K562 (cell line): ENCODE data around the gene ZNF502. TPM values are rescaled to one million over a fixed set of nuclear protein-coding genes. Genes with fewer than 3 reads are reported as not detected.

Experiments
- BRCA1 ChIP-seq, 2 experiments: fragments of 450-650 bp in 1 of 2; sonication (generic) in 1 of 2; formaldehyde crosslinking in 1 of 2; IDR thresholded peaks; 2 replicates each; pipeline versions ENCODE4 v1.5.0 to v1.6.1; 2017 to 2020; ENCODE audit warnings: mild to moderate bottlenecking in 1 of 2, missing genetic modification reagents in 1 of 2
- BRD4 ChIP-seq: fragments of 200-600 bp; sonication (generic); IDR thresholded peaks from 2 replicates; pipeline ENCODE4 v1.6.1; 2017; ENCODE audit warnings: inconsistent platforms
- CBX8 ChIP-seq: fragments of 200-600 bp; sonication (generic); IDR thresholded peaks from 2 replicates; pipeline ENCODE4 v1.6.1; 2012; ENCODE audit warnings: borderline replicate concordance, mixed run types, low read depth, mild to moderate bottlenecking, moderate library complexity, mixed read lengths, low read length, control low read depth, inconsistent platforms; ENCODE audit not compliant: poor library complexity, severe bottlenecking; ENCODE audit errors: extremely low read depth
- CTBP1 ChIP-seq: fragments of 450-650 bp; IDR thresholded peaks from 2 replicates; pipeline ENCODE4 v1.6.1; 2016; ENCODE audit warnings: borderline replicate concordance
- ESRRA ChIP-seq: fragments of 450-650 bp; IDR thresholded peaks from 2 replicates; pipeline ENCODE4 v1.6.1; 2014; ENCODE audit warnings: low read depth, mild to moderate bottlenecking, moderate library complexity, borderline replicate concordance
- HDAC6 ChIP-seq: IDR thresholded peaks from 2 replicates; pipeline ENCODE4 v1.6.1; 2012; ENCODE audit warnings: low read depth, mild to moderate bottlenecking, control low read depth, inconsistent platforms, low read length, moderate library complexity
- PHF21A ChIP-seq: fragments of 450-650 bp; IDR thresholded peaks from 2 replicates; pipeline ENCODE4 v1.6.1; 2017; ENCODE audit warnings: low read depth, borderline replicate concordance
- RBM22 ChIP-seq: fragments of 200-400 bp; formaldehyde crosslinking; IDR thresholded peaks from 2 replicates; pipeline ENCODE4 v1.6.1; 2018; ENCODE audit warnings: low read length, low read depth; ENCODE audit not compliant: poor library complexity, severe bottlenecking
- SMARCB1 ChIP-seq: IDR thresholded peaks from 2 replicates; pipeline ENCODE4 v1.6.1; 2011; ENCODE audit warnings: improper control_type of control experiment, low read depth; ENCODE audit not compliant: insufficient read length
- TBP ChIP-seq: optimal IDR thresholded peaks from 2 replicates; pipeline ENCODE3; 2011; ENCODE audit warnings: low read depth, low read length, improper control_type of control experiment
- TEAD4 ChIP-seq, 2 experiments: sonication (generic) in 1 of 2; formaldehyde crosslinking in 1 of 2; IDR thresholded peaks; 2 replicates each; pipeline versions ENCODE4 v1.6.1 to v1.8.0; 2012 to 2022; ENCODE audit warnings: borderline replicate concordance in 1 of 2, inconsistent platforms in 1 of 2, low read length in 1 of 2, mild to moderate bottlenecking in 1 of 2, missing genetic modification reagents in 1 of 2
- XRCC4 ChIP-seq: IDR thresholded peaks from one replicate; pipeline ENCODE4 v1.6.1; 2011; ENCODE audit not compliant: insufficient read depth, insufficient read length; ENCODE audit errors: extremely low read depth
- ZNF668 ChIP-seq: fragments of 250-450 bp; sonication (Bioruptor Pico); IDR thresholded peaks from 2 replicates; pipeline ENCODE4 v1.8.0; 2022; ENCODE audit warnings: mild to moderate bottlenecking, inconsistent platforms
- polyA plus RNA-seq, 8 experiments: library from polyadenylated mRNA; depleted of rRNA in 4 of 8; stranded (reverse) in 5 of 8; unstranded in 3 of 8; fragments of >200 nt; fragmentation: Nextera tagmentation in 2 of 8; fragmentation: Illumina TruSeq in 1 of 8; extraction: Ambion mirVana in 2 of 8; extraction: Trizol in 1 of 8; gene quantifications; 2 replicates each; pipeline versions ENCODE4 v1.2.1 to v1.2.3, GENCODE V29; 2011 to 2014; ENCODE audit warnings: inconsistent platforms in 1 of 8, missing spikeins in 1 of 8
- total RNA-seq, 7 experiments: library from RNA; depleted of rRNA in 6 of 7; stranded (reverse); fragments of >200 nt in 6 of 7; fragmentation: Illumina TruSeq in 2 of 7; extraction: Trizol in 2 of 7; gene quantifications; 2 replicates each; pipeline versions ENCODE4 v1.2.1 to v1.2.3, GENCODE V29; 2011 to 2021; ENCODE audit warnings: low replicate concordance in 1 of 7
- TF ChIP-seq, protein P1 (sequence below): sonication (generic); formaldehyde crosslinking; IDR thresholded peaks from 2 replicates; pipeline ENCODE4 v1.8.1; 2023; ENCODE audit warnings: mild to moderate bottlenecking, missing genetic modification reagents
- TF ChIP-seq, protein P2 (sequence below): IDR thresholded peaks from 2 replicates; pipeline ENCODE4 v1.6.1; 2012; ENCODE audit warnings: low read depth, low read length, improper control_type of control experiment, borderline replicate concordance
- TF ChIP-seq, protein P3 (sequence below), 2 experiments: fragments of 450-650 bp; conservative IDR thresholded peaks; 2 replicates each; pipeline ENCODE4 v1.6.1; 2017; ENCODE audit warnings: mild to moderate bottlenecking in 2 of 2, moderate library complexity in 2 of 2
- TF ChIP-seq, protein P4 (sequence below): fragments of 450-650 bp; IDR thresholded peaks from 2 replicates; pipeline ENCODE4 v1.6.1; 2014; ENCODE audit warnings: low read depth, mild to moderate bottlenecking, moderate library complexity, borderline replicate concordance

Gene ZNF502
- total and polyA plus RNA-seq, 9 of the 15 experiments (the other 6 are each of a cell fraction or from before 2014, with no cell fraction given), result 0.38 to 0.98 (median 0.67) TPM

DNA sequence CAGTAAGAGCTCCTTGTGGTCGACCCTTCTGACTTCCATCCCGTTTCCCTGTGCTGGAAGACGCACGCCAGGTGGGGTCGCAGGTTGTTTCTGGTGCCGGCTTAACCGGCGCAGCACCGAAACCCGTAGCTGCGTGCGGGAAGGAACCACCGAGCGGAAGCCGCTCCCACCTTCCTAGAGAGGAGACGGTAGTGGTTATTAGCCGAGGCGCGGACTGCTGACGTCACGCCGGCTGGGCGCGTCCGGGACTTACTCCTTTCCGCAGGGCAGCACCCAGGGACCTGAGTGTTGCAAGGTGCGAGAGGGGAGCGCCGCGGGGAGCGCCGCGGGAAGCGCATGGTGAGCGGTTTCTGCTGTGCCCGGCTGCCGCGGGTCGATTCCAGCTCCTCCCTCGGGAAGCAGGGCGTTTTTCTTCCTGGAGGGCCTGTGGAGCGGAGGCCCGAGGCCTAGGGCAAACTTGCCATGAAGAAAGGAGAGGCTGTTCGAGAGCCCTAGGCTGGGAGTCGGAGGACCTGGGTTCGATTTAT, 17.0 kb downstream of the ZNF502 start, which contains the start of gene ZNF501 (continued):
- TF ChIP-seq, protein P1, sequence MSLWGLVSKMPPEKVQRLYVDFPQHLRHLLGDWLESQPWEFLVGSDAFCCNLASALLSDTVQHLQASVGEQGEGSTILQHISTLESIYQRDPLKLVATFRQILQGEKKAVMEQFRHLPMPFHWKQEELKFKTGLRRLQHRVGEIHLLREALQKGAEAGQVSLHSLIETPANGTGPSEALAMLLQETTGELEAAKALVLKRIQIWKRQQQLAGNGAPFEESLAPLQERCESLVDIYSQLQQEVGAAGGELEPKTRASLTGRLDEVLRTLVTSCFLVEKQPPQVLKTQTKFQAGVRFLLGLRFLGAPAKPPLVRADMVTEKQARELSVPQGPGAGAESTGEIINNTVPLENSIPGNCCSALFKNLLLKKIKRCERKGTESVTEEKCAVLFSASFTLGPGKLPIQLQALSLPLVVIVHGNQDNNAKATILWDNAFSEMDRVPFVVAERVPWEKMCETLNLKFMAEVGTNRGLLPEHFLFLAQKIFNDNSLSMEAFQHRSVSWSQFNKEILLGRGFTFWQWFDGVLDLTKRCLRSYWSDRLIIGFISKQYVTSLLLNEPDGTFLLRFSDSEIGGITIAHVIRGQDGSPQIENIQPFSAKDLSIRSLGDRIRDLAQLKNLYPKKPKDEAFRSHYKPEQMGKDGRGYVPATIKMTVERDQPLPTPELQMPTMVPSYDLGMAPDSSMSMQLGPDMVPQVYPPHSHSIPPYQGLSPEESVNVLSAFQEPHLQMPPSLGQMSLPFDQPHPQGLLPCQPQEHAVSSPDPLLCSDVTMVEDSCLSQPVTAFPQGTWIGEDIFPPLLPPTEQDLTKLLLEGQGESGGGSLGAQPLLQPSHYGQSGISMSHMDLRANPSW (CRISPR knock-in tag), result no peak
- TF ChIP-seq CBX8 (no peak), BRD4 (peak; percentile 79; the same call in 1 of the 2 replicates), CTBP1 (peak; percentile 83; the same call in 1 of the 2 replicates), XRCC4 (no peak), ZNF668 (CRISPR knock-in tag) (no peak), PHF21A (no peak; the same call in 1 of the 2 replicates), HDAC6 (no peak), TBP (peak; percentile 73), ESRRA (peak; percentile 90; the same call in 1 of the 2 replicates), BRCA1 (IDR thresholded peaks at IDR 0.05) (no peak), BRCA1 (CRISPR knock-in tag; IDR thresholded peaks at IDR 0.05) (no peak), RBM22 (peak; percentile 68), TEAD4 (IDR thresholded peaks at IDR 0.05; ENCODE audit: low read length) (no peak), TEAD4 (CRISPR knock-in tag; IDR thresholded peaks at IDR 0.05; ENCODE audit: borderline replicate concordance) (no peak), SMARCB1 (no peak)
- TF ChIP-seq, protein P2, sequence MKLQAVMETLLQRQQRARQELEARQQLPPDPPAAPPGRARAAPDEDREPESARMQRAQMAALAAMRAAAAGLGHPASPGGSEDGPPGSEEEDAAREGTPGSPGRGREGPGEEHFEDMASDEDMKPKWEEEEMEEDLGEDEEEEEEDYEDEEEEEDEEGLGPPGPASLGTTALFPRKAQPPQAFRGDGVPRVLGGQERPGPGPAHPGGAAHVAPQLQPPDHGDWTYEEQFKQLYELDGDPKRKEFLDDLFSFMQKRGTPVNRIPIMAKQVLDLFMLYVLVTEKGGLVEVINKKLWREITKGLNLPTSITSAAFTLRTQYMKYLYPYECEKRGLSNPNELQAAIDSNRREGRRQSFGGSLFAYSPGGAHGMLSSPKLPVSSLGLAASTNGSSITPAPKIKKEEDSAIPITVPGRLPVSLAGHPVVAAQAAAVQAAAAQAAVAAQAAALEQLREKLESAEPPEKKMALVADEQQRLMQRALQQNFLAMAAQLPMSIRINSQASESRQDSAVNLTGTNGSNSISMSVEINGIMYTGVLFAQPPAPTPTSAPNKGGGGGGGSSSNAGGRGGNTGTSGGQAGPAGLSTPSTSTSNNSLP, result no peak
- TF ChIP-seq, protein P3, sequence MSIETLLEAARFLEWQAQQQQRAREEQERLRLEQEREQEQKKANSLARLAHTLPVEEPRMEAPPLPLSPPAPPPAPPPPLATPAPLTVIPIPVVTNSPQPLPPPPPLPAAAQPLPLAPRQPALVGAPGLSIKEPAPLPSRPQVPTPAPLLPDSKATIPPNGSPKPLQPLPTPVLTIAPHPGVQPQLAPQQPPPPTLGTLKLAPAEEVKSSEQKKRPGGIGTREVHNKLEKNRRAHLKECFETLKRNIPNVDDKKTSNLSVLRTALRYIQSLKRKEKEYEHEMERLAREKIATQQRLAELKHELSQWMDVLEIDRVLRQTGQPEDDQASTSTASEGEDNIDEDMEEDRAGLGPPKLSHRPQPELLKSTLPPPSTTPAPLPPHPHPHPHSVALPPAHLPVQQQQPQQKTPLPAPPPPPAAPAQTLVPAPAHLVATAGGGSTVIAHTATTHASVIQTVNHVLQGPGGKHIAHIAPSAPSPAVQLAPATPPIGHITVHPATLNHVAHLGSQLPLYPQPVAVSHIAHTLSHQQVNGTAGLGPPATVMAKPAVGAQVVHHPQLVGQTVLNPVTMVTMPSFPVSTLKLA (conservative IDR thresholded peaks at IDR 0.05), result peak in 1 of 2 experiments; percentile 79; a peak in 3 of 4 replicates
- TF ChIP-seq, protein P4, sequence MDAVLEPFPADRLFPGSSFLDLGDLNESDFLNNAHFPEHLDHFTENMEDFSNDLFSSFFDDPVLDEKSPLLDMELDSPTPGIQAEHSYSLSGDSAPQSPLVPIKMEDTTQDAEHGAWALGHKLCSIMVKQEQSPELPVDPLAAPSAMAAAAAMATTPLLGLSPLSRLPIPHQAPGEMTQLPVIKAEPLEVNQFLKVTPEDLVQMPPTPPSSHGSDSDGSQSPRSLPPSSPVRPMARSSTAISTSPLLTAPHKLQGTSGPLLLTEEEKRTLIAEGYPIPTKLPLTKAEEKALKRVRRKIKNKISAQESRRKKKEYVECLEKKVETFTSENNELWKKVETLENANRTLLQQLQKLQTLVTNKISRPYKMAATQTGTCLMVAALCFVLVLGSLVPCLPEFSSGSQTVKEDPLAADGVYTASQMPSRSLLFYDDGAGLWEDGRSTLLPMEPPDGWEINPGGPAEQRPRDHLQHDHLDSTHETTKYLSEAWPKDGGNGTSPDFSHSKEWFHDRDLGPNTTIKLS, result peak; percentile 75; the same call in 1 of the 2 replicates
